ENCODE measurements around the gene NPW.

Gene NPW

GRCh38 chr16:2046893-2047329, 27.3 kb downstream of the NPW start:
- H3K27ac ChIP-seq = peak overlapping the region; percentile 53
- TF ChIP-seq ZFX (IDR thresholded peaks at IDR 0.05; ENCODE audit: borderline replicate concordance) (no peak), CTCF (IDR thresholded peaks at IDR 0.05) (no peak)

DNA sequence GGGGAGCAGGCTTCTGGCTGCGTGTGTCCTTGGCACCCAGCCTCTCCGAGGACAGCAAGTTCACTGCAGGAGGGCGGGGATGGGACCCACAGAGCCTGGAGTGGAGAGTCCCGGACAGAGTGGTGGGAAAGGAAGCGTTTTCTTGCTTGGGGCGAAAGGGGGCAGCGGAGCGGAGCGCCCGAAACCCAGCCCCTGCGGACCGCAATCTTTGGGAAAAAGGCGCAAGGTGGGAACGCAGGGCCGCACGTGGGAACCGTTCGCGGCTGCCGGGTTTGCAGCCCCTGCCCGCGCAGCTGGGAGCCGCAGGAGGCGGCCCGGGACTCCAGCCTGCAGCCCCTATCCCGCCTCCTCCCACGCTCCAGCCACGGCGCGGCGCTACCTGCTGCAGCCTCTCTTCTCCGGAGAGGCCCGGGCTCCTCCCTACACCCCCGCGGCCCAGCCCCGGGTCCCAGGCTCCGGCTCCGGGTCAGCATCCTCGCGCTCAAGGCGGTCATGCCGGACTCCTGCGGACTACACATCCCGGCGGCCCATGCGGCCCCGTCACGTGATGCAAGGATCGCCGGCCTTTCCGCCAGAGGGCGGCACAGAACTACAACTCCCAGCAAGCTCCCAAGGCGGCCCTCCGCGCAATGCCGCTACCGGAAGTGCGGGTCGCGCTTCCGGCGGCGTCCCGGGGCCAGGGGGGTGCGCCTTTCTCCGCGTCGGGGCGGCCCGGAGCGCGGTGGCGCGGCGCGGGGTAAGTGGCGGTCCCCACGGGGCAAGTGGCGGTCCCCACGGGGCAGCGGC, 27.9 kb downstream of the NPW start, which contains the start of the genes NTHL1 and TSC2:
NTHL1 (minus strand) TSS at position 505 of the 786 bp plus-strand sequence; CDS start at position 494, 11 bp downstream.
TSC2 (plus strand) TSS at position 656 of the 786 bp plus-strand sequence. CDS start 631 bp downstream, outside the sequence.
- TF ChIP-seq CTCF (IDR thresholded peaks at IDR 0.05) (peak; percentile 38), ZFX (IDR thresholded peaks at IDR 0.05; ENCODE audit: borderline replicate concordance) (no peak)
- H3K27ac ChIP-seq = peak within 1 kb of the TSS; percentile 53

GRCh38 chr16:2048116-2048543, 28.5 kb downstream of the NPW start:
- H3K27ac ChIP-seq = peak overlapping the region; percentile 53
- TF ChIP-seq ZFX (IDR thresholded peaks at IDR 0.05; ENCODE audit: borderline replicate concordance) (no peak), CTCF (IDR thresholded peaks at IDR 0.05) (no peak)

- TF ChIP-seq CTCF (IDR thresholded peaks at IDR 0.05) = no peak
- no peak for TF ChIP-seq ZFX (IDR thresholded peaks at IDR 0.05; ENCODE audit: borderline replicate concordance)
- H3K27ac ChIP-seq = no peak overlapping the region
Observed at GRCh38 chr16:2053211-2053610, 33.6 kb downstream of the NPW start.

GRCh38 chr16:2053897-2054296, 34.3 kb downstream of the NPW start:
- TF ChIP-seq CTCF (IDR thresholded peaks at IDR 0.05) = no peak
- no peak for TF ChIP-seq ZFX (IDR thresholded peaks at IDR 0.05; ENCODE audit: borderline replicate concordance)
- no peak overlapping the region for H3K27ac ChIP-seq

- no peak for TF ChIP-seq CTCF (IDR thresholded peaks at IDR 0.05)
- TF ChIP-seq ZFX (IDR thresholded peaks at IDR 0.05; ENCODE audit: borderline replicate concordance) = no peak
- H3K27ac ChIP-seq = no peak overlapping the region
Observed at GRCh38 chr16:2054543-2055245, 35.1 kb downstream of the NPW start.

GRCh38 chr16:2056077-2056476, 36.5 kb downstream of the NPW start:
- no peak for TF ChIP-seq ZFX (IDR thresholded peaks at IDR 0.05; ENCODE audit: borderline replicate concordance)
- no peak for TF ChIP-seq CTCF (IDR thresholded peaks at IDR 0.05)
- no peak overlapping the region for H3K27ac ChIP-seq
